ENCODE measurements around the gene MUC20. TPM values are rescaled to one million over a fixed set of nuclear protein-coding genes. Genes with fewer than 3 reads are reported as not detected.
"Not testable (repeated sequence)": the region's sequence is repeated elsewhere in the genome, so short reads cannot be mapped to it uniquely, and the experiment has no call there.

MUC20 gene
- total and polyA plus RNA-seq, 11 donors: 0.21 to 8.4 (median 3.2) TPM

DNA sequence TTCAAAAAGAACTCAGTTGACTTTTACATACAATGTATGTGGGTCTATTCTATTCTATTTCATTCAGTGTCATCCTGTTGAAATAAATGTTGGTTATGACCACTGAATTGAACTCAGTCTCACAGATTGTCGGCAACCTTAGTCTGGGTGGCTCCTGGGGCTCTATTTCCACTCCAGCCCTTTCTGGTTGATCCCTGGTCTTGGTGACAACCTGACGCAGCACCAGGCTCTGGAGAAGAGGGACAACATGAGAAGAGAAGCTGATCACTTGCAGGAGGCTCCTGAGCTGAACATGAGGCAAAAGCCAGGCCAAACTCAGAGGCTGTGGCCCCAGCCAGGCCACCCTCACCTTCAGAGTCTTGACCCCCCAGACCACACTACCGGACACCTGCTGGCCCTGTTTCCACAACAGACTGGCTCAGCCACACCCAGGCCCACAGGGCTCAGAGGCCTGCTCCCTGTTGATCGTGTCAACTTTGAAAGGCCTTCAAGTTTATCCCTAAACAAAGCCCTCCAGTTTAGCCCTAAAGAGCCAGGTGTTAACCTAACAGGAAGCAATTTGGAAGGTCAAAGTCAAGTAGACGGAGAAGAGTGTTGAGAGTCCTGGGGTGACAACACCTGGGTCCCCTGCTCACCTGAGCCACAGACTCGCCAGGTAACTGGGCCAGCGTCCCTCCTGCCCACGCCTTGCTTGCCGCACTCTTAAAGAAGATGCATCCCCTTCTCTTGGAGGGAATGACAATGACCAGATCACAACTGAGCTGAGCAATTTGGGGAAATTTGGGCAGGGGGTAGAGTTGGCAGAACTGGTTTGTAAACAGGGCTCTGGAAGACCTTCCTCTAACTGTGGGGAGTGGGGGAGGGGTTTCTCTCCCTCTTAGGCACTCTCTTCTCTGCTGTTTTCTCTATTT, 15.4 kb upstream of the MUC20 start:
- H3K27me3 ChIP-seq: no peaks in the 10 kb centered on the region
- TF ChIP-seq POLR2A (IDR thresholded peaks at IDR 0.05): no peak
- intact Hi-C loops (cut with DNase I): no loop called here
- DNase-seq (no peak), ATAC-seq (peak in 2 of 4 donors; percentile 22 to 28)
- peaks cover 0 to 26% (median 21%) of the 10 kb centered on the region in 9 donors for H3K36me3 ChIP-seq
- H3K4me1 ChIP-seq: no peaks in the 10 kb centered on the region
- H3K4me3 ChIP-seq: no peak overlapping the region
- 79 to 90% (median 87%) methylated on average over 9 of the region's 9 CpGs for WGBS, 4 donors
- no peak overlapping the region for H3K27ac ChIP-seq
- no peaks in the 10 kb centered on the region for H3K9me3 ChIP-seq

DNA sequence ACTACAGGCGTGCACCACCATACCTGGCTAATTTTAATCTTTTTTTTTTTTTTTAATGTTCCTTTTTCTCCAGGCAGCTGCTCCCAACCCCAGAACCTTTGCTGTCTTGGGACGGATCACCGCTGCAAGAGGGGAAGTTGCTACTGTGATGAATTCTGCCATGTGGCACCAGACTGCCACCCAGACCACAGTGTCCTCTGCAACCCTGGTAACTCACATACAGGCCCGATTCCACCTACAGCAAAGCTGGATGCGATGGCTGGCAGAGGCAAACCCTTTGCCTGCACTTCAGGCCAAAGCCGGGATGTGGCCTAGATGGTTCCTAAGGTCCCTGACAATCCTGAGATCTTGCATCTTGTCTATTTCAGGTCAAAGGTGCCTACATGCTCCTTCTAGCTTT, 12.7 kb upstream of the MUC20 start:
- DNase-seq (no peak), ATAC-seq (peak in 1 of 4 donors; percentile 4)
- TF ChIP-seq POLR2A (IDR thresholded peaks at IDR 0.05): no peak
- TF ChIP-seq, protein P1, sequence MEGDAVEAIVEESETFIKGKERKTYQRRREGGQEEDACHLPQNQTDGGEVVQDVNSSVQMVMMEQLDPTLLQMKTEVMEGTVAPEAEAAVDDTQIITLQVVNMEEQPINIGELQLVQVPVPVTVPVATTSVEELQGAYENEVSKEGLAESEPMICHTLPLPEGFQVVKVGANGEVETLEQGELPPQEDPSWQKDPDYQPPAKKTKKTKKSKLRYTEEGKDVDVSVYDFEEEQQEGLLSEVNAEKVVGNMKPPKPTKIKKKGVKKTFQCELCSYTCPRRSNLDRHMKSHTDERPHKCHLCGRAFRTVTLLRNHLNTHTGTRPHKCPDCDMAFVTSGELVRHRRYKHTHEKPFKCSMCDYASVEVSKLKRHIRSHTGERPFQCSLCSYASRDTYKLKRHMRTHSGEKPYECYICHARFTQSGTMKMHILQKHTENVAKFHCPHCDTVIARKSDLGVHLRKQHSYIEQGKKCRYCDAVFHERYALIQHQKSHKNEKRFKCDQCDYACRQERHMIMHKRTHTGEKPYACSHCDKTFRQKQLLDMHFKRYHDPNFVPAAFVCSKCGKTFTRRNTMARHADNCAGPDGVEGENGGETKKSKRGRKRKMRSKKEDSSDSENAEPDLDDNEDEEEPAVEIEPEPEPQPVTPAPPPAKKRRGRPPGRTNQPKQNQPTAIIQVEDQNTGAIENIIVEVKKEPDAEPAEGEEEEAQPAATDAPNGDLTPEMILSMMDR (IDR thresholded peaks at IDR 0.05): no peak
- intact Hi-C loops (cut with DNase I): no loop called here
- no peaks in the 10 kb centered on the region for H3K4me1 ChIP-seq
- no peaks in the 10 kb centered on the region for H3K27me3 ChIP-seq
- peaks cover 0 to 38% (median 31%) of the 10 kb centered on the region in 9 donors for H3K36me3 ChIP-seq
- no peaks in the 10 kb centered on the region for H3K9me3 ChIP-seq
- H3K27ac ChIP-seq: no peak overlapping the region
- no peak overlapping the region for H3K4me3 ChIP-seq
- 78 to 98% (median 83%) methylated on average over 6 of the region's 6 CpGs for WGBS, 4 donors

DNA sequence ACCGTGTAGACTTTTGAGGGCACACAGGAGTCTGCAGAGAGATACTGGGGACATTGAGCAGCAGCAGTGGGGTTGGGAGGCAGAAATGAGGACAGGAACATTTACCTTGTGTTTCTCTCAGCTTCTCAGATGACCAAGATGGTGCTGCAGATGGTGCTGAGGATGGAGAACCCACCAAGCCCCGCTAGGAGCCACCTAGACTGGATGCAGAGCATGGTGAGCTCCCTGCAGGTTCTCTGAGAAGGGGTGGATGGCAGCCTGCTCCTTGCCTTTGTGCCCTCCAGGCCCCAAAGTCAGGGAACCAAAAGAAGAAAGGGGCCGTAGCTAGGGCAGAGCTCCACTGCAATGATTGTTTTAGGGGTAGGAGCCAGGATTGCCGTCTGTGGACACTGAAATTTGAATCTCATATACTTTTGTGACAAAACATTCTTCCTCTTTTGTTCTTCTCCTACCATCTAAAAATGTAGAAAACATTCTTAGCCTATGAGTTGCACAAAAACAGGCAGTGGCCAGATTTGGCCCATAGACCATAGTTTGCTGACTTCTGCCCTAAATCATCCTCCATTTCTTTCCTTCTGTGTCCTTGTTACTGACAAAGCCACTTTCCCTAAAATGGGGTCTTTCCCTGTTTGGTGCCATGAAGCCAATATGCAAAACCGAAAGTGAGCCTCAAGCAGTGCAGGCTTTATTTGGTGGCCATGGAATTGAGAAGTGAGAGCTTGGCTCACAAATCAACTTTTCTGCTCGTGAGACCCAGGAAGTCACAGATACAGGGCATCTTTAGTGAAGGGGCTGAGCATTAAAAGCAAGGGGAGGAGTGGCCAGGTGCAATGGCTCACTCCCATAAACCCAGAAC, 11.9 kb upstream of the MUC20 start:
- H3K4me3 ChIP-seq: no peak overlapping the region
- no peak for ATAC-seq
- intact Hi-C loops (cut with DNase I): no loop called here
- H3K36me3 ChIP-seq: peaks cover 0 to 38% (median 31%) of the 10 kb centered on the region in 9 donors
- H3K4me1 ChIP-seq: no peaks in the 10 kb centered on the region
- 88 to 95% (median 91%) methylated on average over 6 of the region's 6 CpGs for WGBS, 4 donors
- H3K27me3 ChIP-seq: no peaks in the 10 kb centered on the region
- DNase-seq: no peak
- H3K9me3 ChIP-seq: no peaks in the 10 kb centered on the region
- H3K27ac ChIP-seq: no peak overlapping the region
- TF ChIP-seq, protein P1 (IDR thresholded peaks at IDR 0.05): no peak
- no peak for TF ChIP-seq POLR2A (IDR thresholded peaks at IDR 0.05)

DNA sequence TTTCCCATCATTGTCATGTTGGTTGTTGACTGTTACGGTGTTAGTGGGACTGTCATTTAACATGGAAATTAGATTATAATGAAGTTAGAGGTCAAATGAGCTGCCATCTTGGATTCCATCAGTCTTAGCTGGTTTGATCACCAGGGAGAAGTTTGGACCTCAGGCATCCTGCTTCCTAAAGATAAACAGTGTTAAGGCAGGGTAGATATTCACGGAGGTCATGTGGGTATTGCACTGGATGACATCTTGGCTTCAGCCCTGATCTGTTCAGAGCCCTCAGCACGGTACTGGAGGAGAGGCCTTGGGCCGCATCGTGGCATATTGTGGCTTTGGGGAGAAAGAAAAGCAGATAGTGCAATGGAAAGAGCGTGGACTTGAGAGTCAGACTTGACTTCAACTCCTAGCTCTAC, 11.1 kb upstream of the MUC20 start:
- no peak for TF ChIP-seq POLR2A (IDR thresholded peaks at IDR 0.05)
- TF ChIP-seq, protein P1 (IDR thresholded peaks at IDR 0.05): no peak
- intact Hi-C loops (cut with DNase I): no loop called here
- WGBS, 4 donors: 95 to 97% (median 96%) methylated on average over 6 of the region's 6 CpGs

DNA sequence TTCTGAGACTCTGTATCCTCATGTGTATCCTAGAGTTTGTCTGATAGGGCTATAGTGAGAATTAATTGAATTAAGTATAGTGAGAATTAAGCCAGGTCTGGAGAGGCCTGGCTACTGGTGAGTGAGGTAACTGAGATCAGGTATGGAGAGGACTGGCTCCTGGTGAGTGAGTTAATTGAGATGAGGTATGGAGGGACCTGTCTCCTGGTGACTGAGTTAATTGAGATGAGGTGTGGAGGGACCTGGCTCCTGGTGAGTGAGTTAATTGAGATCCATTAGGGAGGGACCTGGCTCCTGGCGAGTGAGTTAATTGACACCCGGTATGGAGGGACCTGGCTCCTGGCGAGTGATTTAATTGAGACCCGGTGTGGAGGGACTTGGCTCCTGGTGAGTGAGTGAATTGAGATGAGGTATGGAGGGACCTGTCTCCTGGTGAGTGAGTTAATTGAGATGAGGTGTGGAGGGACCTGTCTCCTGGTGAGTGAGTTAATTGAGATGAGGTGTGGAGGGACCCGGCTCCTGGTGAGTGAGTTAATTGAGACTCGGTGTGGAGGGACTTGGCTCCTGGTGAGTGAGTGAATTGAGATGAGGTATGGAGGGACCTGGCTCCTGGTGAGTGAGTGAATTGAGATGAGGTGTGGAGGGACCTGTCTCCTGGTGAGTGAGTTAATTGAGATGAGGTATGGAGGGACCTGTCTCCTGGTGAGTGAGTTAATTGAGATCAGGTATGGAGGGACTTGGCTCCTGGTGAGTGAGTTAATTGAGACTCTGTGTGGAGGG, 10.5 kb upstream of the MUC20 start:
- H3K36me3 ChIP-seq: peaks cover 0 to 49% (median 42%) of the 10 kb centered on the region in 9 donors
- H3K4me3 ChIP-seq; H3K27ac ChIP-seq; H3K4me1 ChIP-seq; ATAC-seq; intact Hi-C loops (cut with DNase I); H3K27me3 ChIP-seq; H3K9me3 ChIP-seq; DNase-seq: not testable (repeated sequence)
- 56 to 77% (median 59%) methylated on average over 6 of the region's 6 CpGs for WGBS, 4 donors

More for the DNA sequence above, 11.1 kb upstream of the MUC20 start:
- H3K27ac ChIP-seq: no peak overlapping the region
- ATAC-seq (no peak), DNase-seq (no peak)
- H3K27me3 ChIP-seq: no peaks in the 10 kb centered on the region
- H3K9me3 ChIP-seq: no peaks in the 10 kb centered on the region
- H3K4me1 ChIP-seq: no peaks in the 10 kb centered on the region
- no peak overlapping the region for H3K4me3 ChIP-seq
- H3K36me3 ChIP-seq: peaks cover 0 to 42% (median 36%) of the 10 kb centered on the region in 9 donors

DNA sequence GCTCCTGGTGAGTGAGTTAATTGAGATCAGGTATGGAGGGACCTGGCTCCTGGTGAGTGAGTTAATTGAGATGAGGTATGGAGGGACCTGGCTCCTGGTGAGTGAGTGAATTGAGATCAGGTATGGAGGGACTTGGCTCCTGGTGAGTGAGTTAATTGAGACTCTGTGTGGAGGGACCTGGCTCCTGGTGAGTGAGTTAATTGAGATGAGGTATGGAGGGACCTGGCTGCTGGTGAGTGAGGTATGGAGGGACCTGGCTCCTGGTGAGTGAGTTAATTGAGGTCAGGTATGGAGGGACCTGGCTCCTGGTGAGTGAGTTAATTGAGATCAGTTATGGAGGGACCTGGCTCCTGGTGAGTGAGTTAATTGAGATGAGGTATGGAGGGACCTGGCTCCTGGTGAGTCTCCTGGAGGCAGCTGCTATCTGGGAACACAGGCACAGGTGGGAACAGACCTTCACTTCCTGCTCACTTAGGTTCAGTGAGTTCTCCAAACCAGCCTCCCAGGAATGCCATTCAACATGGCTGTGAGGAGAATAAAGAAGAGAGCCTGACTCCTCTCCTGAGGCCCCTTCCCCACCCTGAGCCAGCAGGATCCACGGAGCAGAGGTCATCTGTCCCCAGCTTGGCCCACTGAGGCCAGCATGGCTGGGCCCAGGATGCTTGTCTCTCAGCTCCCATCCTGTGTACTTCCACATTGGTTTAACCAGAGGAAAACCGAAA, 9.5 kb upstream of the MUC20 start:
- H3K36me3 ChIP-seq: peaks cover 0 to 56% (median 46%) of the 10 kb centered on the region in 9 donors
- peak in 1 of 4 donors; percentile 18 for ATAC-seq
- intact Hi-C loops (cut with DNase I); H3K9me3 ChIP-seq; H3K4me1 ChIP-seq; H3K27me3 ChIP-seq; DNase-seq; H3K4me3 ChIP-seq; H3K27ac ChIP-seq: not testable (repeated sequence)
- 57 to 94% (median 72%) methylated on average over 2 of the region's 2 CpGs for WGBS, 4 donors
